ENCODE data around the gene ZBTB38.

The ZBTB38 gene, protein sequence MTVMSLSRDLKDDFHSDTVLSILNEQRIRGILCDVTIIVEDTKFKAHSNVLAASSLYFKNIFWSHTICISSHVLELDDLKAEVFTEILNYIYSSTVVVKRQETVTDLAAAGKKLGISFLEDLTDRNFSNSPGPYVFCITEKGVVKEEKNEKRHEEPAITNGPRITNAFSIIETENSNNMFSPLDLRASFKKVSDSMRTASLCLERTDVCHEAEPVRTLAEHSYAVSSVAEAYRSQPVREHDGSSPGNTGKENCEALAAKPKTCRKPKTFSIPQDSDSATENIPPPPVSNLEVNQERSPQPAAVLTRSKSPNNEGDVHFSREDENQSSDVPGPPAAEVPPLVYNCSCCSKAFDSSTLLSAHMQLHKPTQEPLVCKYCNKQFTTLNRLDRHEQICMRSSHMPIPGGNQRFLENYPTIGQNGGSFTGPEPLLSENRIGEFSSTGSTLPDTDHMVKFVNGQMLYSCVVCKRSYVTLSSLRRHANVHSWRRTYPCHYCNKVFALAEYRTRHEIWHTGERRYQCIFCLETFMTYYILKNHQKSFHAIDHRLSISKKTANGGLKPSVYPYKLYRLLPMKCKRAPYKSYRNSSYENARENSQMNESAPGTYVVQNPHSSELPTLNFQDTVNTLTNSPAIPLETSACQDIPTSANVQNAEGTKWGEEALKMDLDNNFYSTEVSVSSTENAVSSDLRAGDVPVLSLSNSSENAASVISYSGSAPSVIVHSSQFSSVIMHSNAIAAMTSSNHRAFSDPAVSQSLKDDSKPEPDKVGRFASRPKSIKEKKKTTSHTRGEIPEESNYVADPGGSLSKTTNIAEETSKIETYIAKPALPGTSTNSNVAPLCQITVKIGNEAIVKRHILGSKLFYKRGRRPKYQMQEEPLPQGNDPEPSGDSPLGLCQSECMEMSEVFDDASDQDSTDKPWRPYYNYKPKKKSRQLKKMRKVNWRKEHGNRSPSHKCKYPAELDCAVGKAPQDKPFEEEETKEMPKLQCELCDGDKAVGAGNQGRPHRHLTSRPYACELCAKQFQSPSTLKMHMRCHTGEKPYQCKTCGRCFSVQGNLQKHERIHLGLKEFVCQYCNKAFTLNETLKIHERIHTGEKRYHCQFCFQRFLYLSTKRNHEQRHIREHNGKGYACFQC (N-terminal part only)

GRCh38 chr3:141368062-141368924, at the start of gene ZBTB38:
ZBTB38 (plus strand) TSS chr3:141368504; CDS start chr3:141442389, 73,885 bp downstream.
- no peak for DNase-seq (ENCODE audit: low read depth)

- DNase-seq (ENCODE audit: low read depth): no peak
These were observed 47.8 kb upstream of the ZBTB38 start for GRCh38 chr3:141320399-141321108.

GRCh38 chr3:141321109-141321497, 47.2 kb upstream of the ZBTB38 start:
- no peak for DNase-seq (ENCODE audit: low read depth)

DNA sequence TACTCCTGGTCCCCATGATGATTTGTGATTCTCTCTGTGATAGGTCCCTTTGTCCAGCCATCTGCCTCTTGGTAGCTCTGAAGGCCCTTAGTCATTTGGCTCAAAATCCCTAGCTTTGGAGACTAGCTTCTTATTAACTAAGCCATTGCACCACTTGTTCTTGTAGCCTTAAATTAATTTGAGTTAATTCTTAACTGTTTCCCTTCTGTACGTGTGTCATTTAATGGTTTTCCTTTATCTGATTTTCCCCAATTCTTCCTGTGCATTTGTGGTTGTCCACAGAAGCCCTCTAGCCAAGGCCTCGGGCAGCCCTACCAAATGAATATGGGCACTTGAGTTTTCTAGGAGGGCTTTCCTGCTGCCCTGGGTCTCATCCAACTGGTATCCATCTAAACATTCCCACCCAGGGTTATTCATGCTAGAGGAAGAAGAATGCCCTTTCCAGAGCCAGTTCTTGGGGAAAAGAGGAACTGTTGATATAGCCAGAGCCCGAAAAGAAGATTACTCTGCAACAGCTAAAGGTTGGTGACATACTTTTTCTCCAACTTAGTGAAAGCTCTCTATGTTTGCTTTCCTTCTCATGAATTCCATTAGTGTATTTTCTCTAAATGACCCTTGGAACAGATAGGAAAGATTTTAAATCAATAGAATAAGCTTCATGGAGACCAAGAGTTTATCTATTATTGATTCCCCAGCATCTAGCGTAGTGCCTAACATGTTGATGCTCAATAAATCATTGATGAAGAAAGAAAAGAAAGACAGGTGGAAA, 44.2 kb upstream of the ZBTB38 start:
- DNase-seq (ENCODE audit: low read depth): no peak

GRCh38 chr3:141326123-141326522, 42.2 kb upstream of the ZBTB38 start:
- DNase-seq (ENCODE audit: low read depth): no peak

DNA sequence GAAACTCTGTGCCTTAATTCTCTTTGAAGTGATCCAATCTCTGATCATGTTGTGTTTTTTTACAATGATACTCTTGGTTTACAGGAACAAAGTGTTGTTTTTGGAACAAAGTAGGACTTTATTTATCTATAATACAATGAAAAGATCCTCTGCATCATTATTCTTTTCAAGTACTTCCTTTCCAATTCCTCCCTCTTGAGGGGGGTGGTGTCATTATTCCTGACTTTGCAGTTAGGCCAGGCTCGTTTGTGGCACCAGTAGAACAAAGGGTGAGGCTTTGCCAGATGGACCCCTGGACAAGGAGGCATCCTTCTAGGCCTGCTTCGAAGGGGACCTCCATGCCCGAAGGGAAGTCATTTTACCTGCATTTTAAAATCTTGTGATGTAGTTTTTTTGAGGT, 41.7 kb upstream of the ZBTB38 start:
- no peak for DNase-seq (ENCODE audit: low read depth)

DNA sequence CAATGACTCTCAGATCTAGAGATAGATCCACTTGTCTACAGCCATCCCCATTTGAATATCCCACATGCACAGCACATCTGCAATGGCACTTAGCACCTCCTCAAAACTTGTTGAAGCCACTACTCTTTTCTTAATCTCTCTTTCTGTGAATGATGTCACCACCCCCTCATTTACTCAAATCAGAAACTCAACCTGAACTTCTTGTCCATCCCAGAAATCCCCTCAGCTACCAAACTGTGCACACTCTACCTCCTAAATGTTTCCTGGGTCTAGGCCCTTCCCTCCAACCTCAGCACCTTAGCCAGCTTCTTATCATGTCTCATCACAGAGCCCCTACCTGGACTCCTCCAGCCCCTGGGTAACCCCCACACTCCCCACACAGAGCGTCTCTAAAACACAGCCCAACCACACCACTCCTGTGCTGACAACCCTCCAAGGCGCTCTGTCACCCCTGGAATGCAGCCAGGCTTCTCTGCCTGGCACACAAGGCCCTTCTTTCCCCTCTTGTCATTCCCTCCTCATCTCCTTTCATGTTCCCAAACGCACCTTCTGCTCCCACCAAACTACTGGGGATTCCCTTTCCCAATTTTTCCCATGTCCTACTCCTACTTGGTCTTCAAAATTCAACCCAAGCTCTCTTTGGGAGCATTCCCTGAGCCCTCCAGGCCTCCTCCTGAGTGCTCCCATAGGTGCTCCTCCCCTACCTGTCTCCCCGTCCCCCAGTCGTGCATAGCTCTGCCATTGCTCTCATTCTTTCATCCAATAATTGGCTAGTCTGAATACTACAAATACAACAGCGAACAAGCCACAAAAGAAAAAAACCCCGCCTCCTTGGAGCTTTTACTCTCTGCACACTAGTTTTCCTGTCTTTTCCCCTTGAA, 39.8 kb upstream of the ZBTB38 start:
- DNase-seq (ENCODE audit: low read depth): no peak

- no peak for DNase-seq (ENCODE audit: low read depth)
These were observed 38.1 kb upstream of the ZBTB38 start for GRCh38 chr3:141330235-141330634.

DNA sequence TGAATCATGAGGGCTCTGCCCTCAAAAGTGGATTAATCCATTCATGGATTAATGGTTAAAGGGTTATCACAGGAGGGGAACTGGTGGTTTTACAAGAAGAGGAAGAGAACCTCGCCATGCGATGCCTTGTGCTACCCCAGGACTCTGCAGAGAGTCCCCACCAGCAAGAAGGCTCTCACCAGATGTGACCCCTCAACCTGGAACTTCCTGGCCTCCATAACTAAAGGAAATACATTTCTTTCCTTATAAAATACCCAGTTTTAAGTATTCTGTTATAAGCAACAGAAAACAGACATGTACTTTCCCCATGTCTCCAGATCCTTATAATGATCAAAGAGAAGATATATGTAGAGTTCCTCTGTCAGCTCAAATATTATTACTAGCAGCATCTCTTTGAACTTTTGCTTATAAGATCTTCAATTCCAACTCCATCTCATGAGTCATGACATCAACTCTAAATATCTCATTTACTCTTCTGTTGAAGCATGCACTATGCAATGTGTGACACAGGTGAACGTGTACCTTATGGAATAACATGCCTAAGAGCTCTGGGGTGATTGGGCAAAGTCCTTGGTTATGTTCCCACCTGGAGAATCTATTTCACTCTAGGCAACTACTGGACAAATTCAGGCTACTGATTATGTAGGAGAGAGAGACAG, 37.5 kb upstream of the ZBTB38 start:
- no peak for DNase-seq (ENCODE audit: low read depth)

DNA sequence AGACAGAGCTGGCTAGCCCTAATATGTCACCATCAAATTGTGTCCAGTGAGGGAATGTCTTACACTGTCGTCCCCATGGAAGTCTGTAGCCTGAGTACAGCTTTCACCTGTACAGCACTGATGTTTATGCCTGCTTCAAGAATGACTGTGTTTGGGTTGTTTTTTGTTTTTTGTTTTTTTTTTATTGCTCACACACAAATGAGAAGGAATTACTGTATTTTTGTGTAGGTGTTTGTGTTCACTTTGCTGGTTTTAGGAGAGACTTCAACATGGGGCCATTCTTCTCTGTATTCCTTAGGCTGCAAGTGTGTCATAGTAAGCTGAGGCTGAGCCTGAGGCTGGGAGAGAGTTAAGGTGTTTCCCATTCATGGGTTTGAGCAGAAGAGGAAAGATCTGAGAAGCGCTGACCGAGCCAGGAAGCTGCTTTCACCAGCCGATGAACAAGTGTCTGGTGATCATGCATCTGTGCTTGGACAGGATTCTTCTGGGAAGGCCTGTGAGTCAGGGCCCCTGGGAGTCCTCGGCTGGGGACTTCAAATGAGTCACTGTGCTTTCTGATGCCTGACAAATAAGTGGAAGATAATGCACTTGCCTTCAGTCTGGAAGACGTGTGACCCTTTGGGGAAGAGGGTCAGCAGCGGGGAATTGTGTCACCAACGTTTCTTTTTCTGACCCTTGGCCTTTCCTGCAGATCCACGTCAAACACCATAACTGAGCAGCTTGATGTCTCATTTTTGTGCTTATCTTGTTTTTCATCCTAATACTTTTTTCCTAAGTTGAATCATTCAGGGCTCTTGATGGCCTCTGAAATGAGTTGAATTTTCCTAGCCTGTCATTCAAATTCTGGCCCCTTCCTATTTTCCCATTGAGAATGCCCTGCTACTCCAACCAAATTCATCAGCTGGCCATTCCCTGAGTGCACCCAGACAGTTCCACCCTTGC, 36.7 kb upstream of the ZBTB38 start:
- DNase-seq (ENCODE audit: low read depth): no peak

DNA sequence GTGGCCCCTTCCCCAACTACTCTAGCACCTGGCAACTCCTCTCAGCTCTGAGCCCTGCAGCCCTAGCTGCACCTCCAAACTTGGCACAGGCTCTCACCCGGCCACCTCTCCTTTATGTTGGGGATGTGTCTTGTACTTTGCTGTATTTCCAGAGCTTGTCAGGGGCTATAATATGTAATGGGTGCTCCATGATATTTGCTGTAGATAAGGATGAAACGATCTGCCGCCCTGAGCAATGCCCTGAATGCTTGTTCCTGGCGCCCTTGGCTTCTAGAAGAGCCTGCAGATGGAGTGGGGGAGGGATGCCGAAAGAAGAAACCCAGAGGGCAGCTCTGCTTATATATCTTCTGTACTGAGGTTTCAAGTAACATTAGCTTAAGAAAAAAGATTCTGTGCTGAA, 35.9 kb upstream of the ZBTB38 start:
- DNase-seq (ENCODE audit: low read depth): no peak

DNA sequence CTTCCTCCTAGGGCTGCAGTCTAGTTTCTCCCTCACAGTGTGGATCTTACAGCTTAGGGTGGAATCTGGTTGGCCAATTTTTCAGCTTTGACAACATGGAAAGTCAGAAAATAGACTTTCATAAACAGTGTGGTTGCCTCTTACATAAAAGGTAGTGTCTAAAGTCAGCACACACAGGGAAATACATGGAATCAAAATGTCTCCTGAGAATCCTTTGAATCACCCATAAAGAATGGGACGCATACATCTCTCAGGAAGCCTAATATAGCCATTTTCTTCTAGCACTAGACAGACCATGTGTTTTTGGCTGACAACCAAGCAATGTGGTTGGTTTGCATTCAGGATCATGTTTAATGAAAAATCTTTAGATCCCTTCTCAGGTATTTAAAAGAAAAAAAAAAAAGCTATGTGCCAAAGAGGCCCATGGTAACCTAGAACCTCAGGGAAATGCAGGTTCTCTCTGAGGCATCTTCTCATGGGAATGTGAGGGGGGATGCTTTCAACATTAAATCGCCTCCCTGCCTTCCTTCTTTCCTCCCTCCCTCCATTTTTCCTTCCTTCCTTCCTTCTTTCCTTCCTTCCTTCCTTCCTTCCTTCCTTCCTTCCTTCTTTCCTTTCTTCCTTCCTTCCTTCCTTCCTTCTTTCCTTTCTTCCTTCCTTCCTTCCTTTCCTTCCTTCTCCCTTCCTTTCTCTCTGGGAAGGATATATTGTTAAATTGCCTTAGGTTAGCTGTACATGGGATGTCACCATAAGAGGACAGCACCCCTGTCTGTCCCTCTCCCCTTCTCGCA, 34.3 kb upstream of the ZBTB38 start:
- DNase-seq (ENCODE audit: low read depth): no peak

GRCh38 chr3:141334627-141335250, 33.6 kb upstream of the ZBTB38 start:
- no peak for DNase-seq (ENCODE audit: low read depth)

DNA sequence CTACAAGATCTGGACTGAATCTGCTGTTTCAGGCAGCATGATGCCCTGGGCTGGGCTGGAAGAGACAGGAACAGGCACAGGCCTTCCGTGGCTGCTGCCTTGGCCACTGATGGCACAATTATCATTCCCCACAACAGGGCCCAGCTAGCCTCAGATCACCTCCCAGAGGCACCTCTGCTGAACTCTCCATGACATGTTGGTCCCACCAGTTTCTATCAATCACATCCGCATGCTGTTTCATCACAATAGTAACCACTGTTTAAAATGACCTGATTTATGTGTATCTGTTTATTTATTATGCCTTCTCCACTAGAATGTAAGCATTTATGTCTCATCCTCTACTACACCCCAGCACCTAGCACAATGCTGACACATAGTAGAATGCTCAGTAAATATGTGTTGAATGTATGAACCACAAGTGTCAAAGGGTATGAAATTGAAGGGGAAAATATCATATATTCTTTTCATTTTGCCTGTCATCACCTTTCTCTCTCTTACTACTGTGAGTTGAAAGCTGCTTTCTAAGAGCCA, 32.7 kb upstream of the ZBTB38 start:
- DNase-seq (ENCODE audit: low read depth): no peak

GRCh38 chr3:141336672-141337522, 31.4 kb upstream of the ZBTB38 start:
- no peak for DNase-seq (ENCODE audit: low read depth)

All from T-helper 22 cell (primary cell).